RWPE2 (cell line): Measurements from ENCODE around the gene NME7.

ENCODE experiments used
- ATAC-seq: fragments of 200-7000 bp; cut with Tn5 transposase; 3 replicates; pipeline ENCODE4 v1.9.1; 2021; ENCODE audit warnings: low read depth
- DNase-seq: peaks from one replicate; pipeline ENCODE4 v3.0.0-alpha.2; 2020; ENCODE audit warnings: low spot score
- H3K27ac ChIP-seq: fragments of 450-650 bp; 2 replicates; pipeline ENCODE4 v1.5.1; 2017; ENCODE audit warnings: mild to moderate bottlenecking; ENCODE audit not compliant: poor library complexity, severe bottlenecking
- H3K27me3 ChIP-seq: fragments of 250-450 bp; sonication (Bioruptor Pico); 2 replicates; pipeline ENCODE4 v1.5.1; 2021; ENCODE audit warnings: mild to moderate bottlenecking, moderate library complexity; ENCODE audit not compliant: insufficient read depth, poor library complexity, severe bottlenecking
- H3K36me3 ChIP-seq: fragments of 250-450 bp; sonication (Bioruptor Pico); 2 replicates; pipeline ENCODE4 v1.5.1; 2020; ENCODE audit warnings: low read depth, mild to moderate bottlenecking, moderate library complexity
- H3K4me1 ChIP-seq: fragments of 250-450 bp; sonication (Bioruptor Pico); 2 replicates; pipeline ENCODE4 v1.5.1; 2021; ENCODE audit warnings: mild to moderate bottlenecking, moderate library complexity; ENCODE audit not compliant: insufficient read depth, poor library complexity, severe bottlenecking
- H3K4me3 ChIP-seq: fragments of 250-450 bp; sonication (Bioruptor Pico); 2 replicates; pipeline ENCODE4 v1.5.1; 2021; ENCODE audit warnings: mild to moderate bottlenecking, moderate library complexity; ENCODE audit not compliant: severe bottlenecking
- H3K9me3 ChIP-seq: fragments of 250-450 bp; sonication (Bioruptor Pico); 2 replicates; pipeline ENCODE4 v1.5.1; 2021; ENCODE audit warnings: mild to moderate bottlenecking, moderate library complexity; ENCODE audit not compliant: severe bottlenecking
- TF ChIP-seq, protein P1 (sequence below): fragments of 450-650 bp; IDR thresholded peaks from one replicate; pipeline ENCODE4 v1.5.1; 2017; ENCODE audit warnings: mild to moderate bottlenecking, moderate library complexity; ENCODE audit not compliant: poor library complexity, severe bottlenecking

The NME7 gene

GRCh38 chr1:169143346-169143745 lies 224.3 kb downstream of the NME7 start:
- TF ChIP-seq, protein P1, sequence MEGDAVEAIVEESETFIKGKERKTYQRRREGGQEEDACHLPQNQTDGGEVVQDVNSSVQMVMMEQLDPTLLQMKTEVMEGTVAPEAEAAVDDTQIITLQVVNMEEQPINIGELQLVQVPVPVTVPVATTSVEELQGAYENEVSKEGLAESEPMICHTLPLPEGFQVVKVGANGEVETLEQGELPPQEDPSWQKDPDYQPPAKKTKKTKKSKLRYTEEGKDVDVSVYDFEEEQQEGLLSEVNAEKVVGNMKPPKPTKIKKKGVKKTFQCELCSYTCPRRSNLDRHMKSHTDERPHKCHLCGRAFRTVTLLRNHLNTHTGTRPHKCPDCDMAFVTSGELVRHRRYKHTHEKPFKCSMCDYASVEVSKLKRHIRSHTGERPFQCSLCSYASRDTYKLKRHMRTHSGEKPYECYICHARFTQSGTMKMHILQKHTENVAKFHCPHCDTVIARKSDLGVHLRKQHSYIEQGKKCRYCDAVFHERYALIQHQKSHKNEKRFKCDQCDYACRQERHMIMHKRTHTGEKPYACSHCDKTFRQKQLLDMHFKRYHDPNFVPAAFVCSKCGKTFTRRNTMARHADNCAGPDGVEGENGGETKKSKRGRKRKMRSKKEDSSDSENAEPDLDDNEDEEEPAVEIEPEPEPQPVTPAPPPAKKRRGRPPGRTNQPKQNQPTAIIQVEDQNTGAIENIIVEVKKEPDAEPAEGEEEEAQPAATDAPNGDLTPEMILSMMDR = no peak
- Histone ChIP-seq H3K4me1 (peaks cover 5% of the 10 kb centered on the region), H3K4me3 (no peak overlapping the region), H3K27me3 (no peaks in the 10 kb centered on the region), H3K9me3 (no peaks in the 10 kb centered on the region), H3K27ac (no peak overlapping the region), H3K36me3 (no peaks in the 10 kb centered on the region)
- ATAC-seq (no peak), DNase-seq (no peak)

GRCh38 chr1:169142129-169142528 lies 225.5 kb downstream of the NME7 start:
- ATAC-seq (no peak), DNase-seq (no peak)
- Histone ChIP-seq H3K27ac (no peak overlapping the region), H3K4me3 (no peak overlapping the region), H3K36me3 (no peaks in the 10 kb centered on the region), H3K27me3 (no peaks in the 10 kb centered on the region), H3K9me3 (no peaks in the 10 kb centered on the region), H3K4me1 (peaks cover 5% of the 10 kb centered on the region)
- TF ChIP-seq, protein P1 = no peak

- no peaks in the 10 kb centered on the region for H3K36me3 ChIP-seq
- H3K4me3 ChIP-seq = no peak overlapping the region
- ATAC-seq (no peak), DNase-seq (no peak)
- no peak overlapping the region for H3K27ac ChIP-seq
- no peaks in the 10 kb centered on the region for H3K27me3 ChIP-seq
- no peaks in the 10 kb centered on the region for H3K9me3 ChIP-seq
- TF ChIP-seq, protein P1 = no peak
- H3K4me1 ChIP-seq = peaks cover 5% of the 10 kb centered on the region
Measured at GRCh38 chr1:169141356-169141755, 226.2 kb downstream of the NME7 start.

DNA sequence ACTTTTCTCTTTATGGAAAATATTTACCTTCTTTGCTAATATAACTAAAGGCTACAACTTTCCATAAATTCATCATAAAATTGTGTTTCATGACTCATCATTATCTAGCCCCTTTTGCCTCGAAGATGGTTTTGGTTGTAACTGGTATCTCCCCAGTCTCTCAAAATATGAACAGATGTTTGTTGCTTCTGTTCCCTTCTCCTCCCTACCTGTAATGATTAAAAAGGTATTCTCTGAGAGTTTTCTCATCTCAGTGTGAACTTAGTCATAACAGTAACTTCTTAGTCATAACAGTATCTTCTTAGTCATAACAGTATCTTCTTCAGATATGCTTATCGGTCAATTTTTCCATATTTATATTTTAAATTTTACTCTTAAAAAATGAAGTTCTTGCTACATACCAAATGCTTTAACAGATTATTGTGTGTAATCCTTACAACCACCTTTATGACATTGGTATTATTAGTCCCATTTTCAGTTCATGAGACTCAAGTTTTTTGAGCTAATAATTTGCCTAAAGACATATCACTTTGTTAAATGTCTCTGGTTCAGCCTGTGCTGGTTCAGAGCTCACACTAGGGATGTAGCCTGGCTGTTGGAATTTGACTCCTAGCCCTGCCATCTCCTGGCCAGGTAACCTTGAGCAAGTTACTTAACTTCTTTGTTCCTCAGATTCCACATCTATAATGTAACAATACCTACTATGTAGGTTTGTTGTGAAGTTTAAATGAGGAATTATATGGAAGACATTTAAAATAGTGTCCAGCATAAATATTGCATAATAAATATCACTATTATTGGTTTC lies 228.5 kb downstream of the NME7 start:
- Histone ChIP-seq H3K4me3 (no peak overlapping the region), H3K27ac (no peak overlapping the region), H3K27me3 (no peaks in the 10 kb centered on the region), H3K36me3 (peaks cover 5% of the 10 kb centered on the region), H3K9me3 (no peaks in the 10 kb centered on the region), H3K4me1 (peaks cover 5% of the 10 kb centered on the region)
- ATAC-seq (peak; percentile 74), DNase-seq (no peak)
- TF ChIP-seq, protein P1 = no peak

DNA sequence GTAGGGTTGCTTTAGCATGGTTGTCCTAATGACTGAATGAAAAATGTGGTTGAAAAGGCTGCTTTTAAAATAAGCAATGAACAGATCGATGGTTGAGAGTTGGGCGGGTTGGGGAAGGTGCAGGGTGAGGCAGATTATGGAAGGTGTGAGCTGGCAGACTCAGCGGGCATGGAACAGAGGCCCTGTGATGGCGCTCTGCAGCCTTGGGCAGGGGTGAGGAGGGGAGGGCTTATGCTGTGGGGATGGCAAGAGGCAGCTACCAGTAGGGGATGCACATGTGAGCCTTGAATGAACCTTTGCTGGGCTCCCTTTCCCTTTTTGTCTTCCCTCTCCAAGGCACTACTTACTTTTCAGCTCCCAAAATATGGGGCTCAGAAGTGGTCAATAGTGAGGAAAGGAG lies 230.2 kb downstream of the NME7 start:
- Histone ChIP-seq H3K36me3 (peaks cover 23% of the 10 kb centered on the region), H3K4me1 (peaks cover 9% of the 10 kb centered on the region), H3K4me3 (no peak overlapping the region), H3K27ac (no peak overlapping the region), H3K27me3 (no peaks in the 10 kb centered on the region), H3K9me3 (no peaks in the 10 kb centered on the region)
- DNase-seq (no peak), ATAC-seq (no peak)
- TF ChIP-seq, protein P1 = no peak
